ENCODE measurements around the gene NUP214.
"Not testable (repeated sequence)": the region's sequence is repeated elsewhere in the genome, so short reads cannot be mapped to it uniquely, and the experiment has no call there.

The NUP214 gene

GRCh38 chr9:131185924-131186323 lies 60.5 kb downstream of the NUP214 start:
- H3K4me1 Mint-ChIP-seq, result no peaks in the 10 kb centered on the region
- TF ChIP-seq, protein P1, sequence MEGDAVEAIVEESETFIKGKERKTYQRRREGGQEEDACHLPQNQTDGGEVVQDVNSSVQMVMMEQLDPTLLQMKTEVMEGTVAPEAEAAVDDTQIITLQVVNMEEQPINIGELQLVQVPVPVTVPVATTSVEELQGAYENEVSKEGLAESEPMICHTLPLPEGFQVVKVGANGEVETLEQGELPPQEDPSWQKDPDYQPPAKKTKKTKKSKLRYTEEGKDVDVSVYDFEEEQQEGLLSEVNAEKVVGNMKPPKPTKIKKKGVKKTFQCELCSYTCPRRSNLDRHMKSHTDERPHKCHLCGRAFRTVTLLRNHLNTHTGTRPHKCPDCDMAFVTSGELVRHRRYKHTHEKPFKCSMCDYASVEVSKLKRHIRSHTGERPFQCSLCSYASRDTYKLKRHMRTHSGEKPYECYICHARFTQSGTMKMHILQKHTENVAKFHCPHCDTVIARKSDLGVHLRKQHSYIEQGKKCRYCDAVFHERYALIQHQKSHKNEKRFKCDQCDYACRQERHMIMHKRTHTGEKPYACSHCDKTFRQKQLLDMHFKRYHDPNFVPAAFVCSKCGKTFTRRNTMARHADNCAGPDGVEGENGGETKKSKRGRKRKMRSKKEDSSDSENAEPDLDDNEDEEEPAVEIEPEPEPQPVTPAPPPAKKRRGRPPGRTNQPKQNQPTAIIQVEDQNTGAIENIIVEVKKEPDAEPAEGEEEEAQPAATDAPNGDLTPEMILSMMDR (IDR thresholded peaks at IDR 0.05; ENCODE audit: unreplicated experiment in 3 of 3), result no peak
- no peaks in the 10 kb centered on the region for H3K9me3 Mint-ChIP-seq
- no peak overlapping the region for H3K27ac Mint-ChIP-seq
- peaks cover 53% of the 10 kb centered on the region for H3K36me3 Mint-ChIP-seq (ENCODE audit: low read depth)
- H3K4me3 Mint-ChIP-seq, result no peak overlapping the region
- H3K27me3 Mint-ChIP-seq (ENCODE audit: low read depth), result no peaks in the 10 kb centered on the region

- TF ChIP-seq, protein P1 (IDR thresholded peaks at IDR 0.05; ENCODE audit: unreplicated experiment in 3 of 3), result no peak
- Mint-ChIP-seq H3K9me3 (no peaks in the 10 kb centered on the region), H3K4me1 (no peaks in the 10 kb centered on the region), H3K4me3 (no peak overlapping the region), H3K27ac (no peak overlapping the region), H3K36me3 (ENCODE audit: low read depth) (peaks cover 50% of the 10 kb centered on the region), H3K27me3 (ENCODE audit: low read depth) (no peaks in the 10 kb centered on the region)
These were observed 61.2 kb downstream of the NUP214 start for GRCh38 chr9:131186622-131187021.

GRCh38 chr9:131187957-131188356 lies 62.6 kb downstream of the NUP214 start:
- H3K4me1 Mint-ChIP-seq, result no peaks in the 10 kb centered on the region

DNA sequence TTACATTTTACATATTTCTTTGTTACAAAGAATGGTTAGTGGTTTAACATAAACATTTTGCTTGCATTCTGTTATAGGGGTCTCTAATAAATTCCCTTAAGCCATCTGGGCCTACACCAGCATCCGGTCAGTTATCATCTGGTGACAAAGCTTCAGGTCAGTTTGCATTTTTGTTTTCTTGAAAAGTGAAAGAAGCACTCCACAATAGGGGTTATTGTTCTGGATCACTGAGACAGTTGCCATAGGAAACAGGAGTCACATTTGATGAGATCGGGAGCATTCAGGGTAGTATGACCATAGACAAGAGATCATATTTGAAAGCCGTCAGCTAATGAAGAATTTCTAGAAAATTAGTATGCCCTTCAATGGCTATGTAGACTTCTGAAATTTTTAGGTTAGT lies 63.6 kb downstream of the NUP214 start:
- H3K36me3 Mint-ChIP-seq (ENCODE audit: low read depth), result peaks cover 47% of the 10 kb centered on the region
- TF ChIP-seq, protein P1 (IDR thresholded peaks at IDR 0.05; ENCODE audit: unreplicated experiment in 3 of 3), result no peak
- H3K4me1 Mint-ChIP-seq, result no peaks in the 10 kb centered on the region
- no peak overlapping the region for H3K4me3 Mint-ChIP-seq
- no peaks in the 10 kb centered on the region for H3K27me3 Mint-ChIP-seq (ENCODE audit: low read depth)
- no peaks in the 10 kb centered on the region for H3K9me3 Mint-ChIP-seq
- H3K27ac Mint-ChIP-seq, result no peak overlapping the region

More at GRCh38 chr9:131187957-131188356, 62.6 kb downstream of the NUP214 start:
- H3K27me3 Mint-ChIP-seq (ENCODE audit: low read depth), result no peaks in the 10 kb centered on the region
- H3K27ac Mint-ChIP-seq, result no peak overlapping the region
- no peaks in the 10 kb centered on the region for H3K9me3 Mint-ChIP-seq
- H3K36me3 Mint-ChIP-seq (ENCODE audit: low read depth), result peaks cover 45% of the 10 kb centered on the region
- TF ChIP-seq, protein P1 (IDR thresholded peaks at IDR 0.05; ENCODE audit: unreplicated experiment in 3 of 3), result no peak
- no peak overlapping the region for H3K4me3 Mint-ChIP-seq

GRCh38 chr9:131190191-131190590 lies 64.8 kb downstream of the NUP214 start:
- TF ChIP-seq, protein P1 (IDR thresholded peaks at IDR 0.05; ENCODE audit: unreplicated experiment in 3 of 3), result no peak

DNA sequence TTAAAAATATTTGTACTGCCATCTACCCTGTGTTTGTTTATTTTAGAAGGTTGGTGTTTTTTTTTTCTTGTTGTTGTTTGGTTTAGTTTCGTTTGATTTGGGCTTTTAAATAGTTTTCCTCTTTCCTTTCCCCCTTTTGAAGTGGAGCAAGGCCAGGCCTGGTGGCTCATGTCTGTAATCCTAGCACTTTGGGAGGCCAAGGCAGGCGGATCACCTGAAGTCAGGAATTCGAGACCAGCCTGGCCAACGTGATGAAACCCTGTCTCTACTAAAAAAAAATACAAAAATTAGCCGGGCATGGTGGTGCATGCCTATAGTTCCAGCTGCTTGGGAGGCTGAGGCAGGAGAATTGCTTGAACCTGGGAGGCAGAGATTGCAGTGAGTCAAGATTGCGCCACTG lies 65.6 kb downstream of the NUP214 start:
- not testable (repeated sequence) for H3K4me3 Mint-ChIP-seq; H3K27me3 Mint-ChIP-seq (ENCODE audit: low read depth); H3K9me3 Mint-ChIP-seq; H3K4me1 Mint-ChIP-seq; H3K27ac Mint-ChIP-seq
- H3K36me3 Mint-ChIP-seq (ENCODE audit: low read depth), result peaks cover 52% of the 10 kb centered on the region

More at GRCh38 chr9:131190191-131190590, 64.8 kb downstream of the NUP214 start:
- Mint-ChIP-seq H3K4me3 (no peak overlapping the region), H3K27me3 (ENCODE audit: low read depth) (no peaks in the 10 kb centered on the region), H3K27ac (no peak overlapping the region), H3K9me3 (no peaks in the 10 kb centered on the region), H3K4me1 (peaks cover 5% of the 10 kb centered on the region), H3K36me3 (ENCODE audit: low read depth) (peaks cover 56% of the 10 kb centered on the region)

Data from nephron (organoid).